Keratinocyte (primary cell): ENCODE results near the gene SCAPER.

Source experiments
- CTCF ChIP-seq, 3 experiments: IDR thresholded peaks in 1 of 3; conservative IDR thresholded peaks in 1 of 3; optimal IDR thresholded peaks in 1 of 3; 2 replicates in 2 of 3; 3 replicates in 1 of 3; pipeline versions ENCODE3 to v1.5.1; 2011; ENCODE audit warnings: low read length in 3 of 3, mild to moderate bottlenecking in 3 of 3, moderate library complexity in 2 of 3, control low read depth in 1 of 3, inconsistent platforms in 1 of 3; ENCODE audit not compliant: insufficient read depth in 2 of 3; ENCODE audit errors: extremely low read depth in 1 of 3
- EZH2 ChIP-seq: IDR thresholded peaks from one replicate; pipeline ENCODE4 v1.6.1; 2012; ENCODE audit warnings: inconsistent platforms, mild to moderate bottlenecking, low read length, moderate library complexity

GRCh38 chr15:76468722-76469121 lies 436.4 kb downstream of the SCAPER start:
- TF ChIP-seq CTCF (optimal IDR thresholded peaks at IDR 0.05 in 1 of 3, IDR thresholded peaks at IDR 0.05 in 1 of 3, conservative IDR thresholded peaks at IDR 0.05 in 1 of 3; ENCODE audit: extremely low read depth in 1 of 3, insufficient read depth in 2 of 3, low read length in 3 of 3) (no peak), EZH2 (no peak)
